Brain microvascular endothelial cell (primary cell): ENCODE data around the gene BABAM2.

Source experiments
- DNase-seq: peaks from one replicate; pipeline ENCODE4 v3.0.0-alpha.2; 2020
- H3K27ac ChIP-seq: fragments of 250-450 bp; sonication (Bioruptor Pico); 2 replicates; pipeline ENCODE4 v1.5.1; 2020; ENCODE audit warnings: mild to moderate bottlenecking, moderate library complexity
- H3K27me3 ChIP-seq: fragments of 250-450 bp; sonication (Bioruptor Pico); replicated peaks from 2 replicates; pipeline ENCODE4 v1.5.1; 2020; ENCODE audit warnings: mild to moderate bottlenecking
- H3K36me3 ChIP-seq: fragments of 250-450 bp; sonication (Bioruptor Pico); replicated peaks from 2 replicates; pipeline ENCODE4 v1.5.1; 2020; ENCODE audit warnings: mild to moderate bottlenecking
- H3K4me3 ChIP-seq: 2 replicates; pipeline ENCODE4 v1.5.1; 2011; ENCODE audit warnings: low read depth, mild to moderate bottlenecking, control low read depth, low read length, moderate library complexity
- in situ Hi-C: cut with HindIII; loops from 2 replicates; pipeline ENCODE4 v1.10.0; 2017; ENCODE audit warnings: low sequenced_read_pairs, low pct_ligation_motif_present
- TF ChIP-seq, protein P1 (sequence below): IDR thresholded peaks from 2 replicates; pipeline ENCODE4 v1.5.1; 2011; ENCODE audit warnings: low read depth, mild to moderate bottlenecking, moderate library complexity, low read length, control low read depth, inconsistent platforms; ENCODE audit errors: missing control alignments

BABAM2 gene

DNA sequence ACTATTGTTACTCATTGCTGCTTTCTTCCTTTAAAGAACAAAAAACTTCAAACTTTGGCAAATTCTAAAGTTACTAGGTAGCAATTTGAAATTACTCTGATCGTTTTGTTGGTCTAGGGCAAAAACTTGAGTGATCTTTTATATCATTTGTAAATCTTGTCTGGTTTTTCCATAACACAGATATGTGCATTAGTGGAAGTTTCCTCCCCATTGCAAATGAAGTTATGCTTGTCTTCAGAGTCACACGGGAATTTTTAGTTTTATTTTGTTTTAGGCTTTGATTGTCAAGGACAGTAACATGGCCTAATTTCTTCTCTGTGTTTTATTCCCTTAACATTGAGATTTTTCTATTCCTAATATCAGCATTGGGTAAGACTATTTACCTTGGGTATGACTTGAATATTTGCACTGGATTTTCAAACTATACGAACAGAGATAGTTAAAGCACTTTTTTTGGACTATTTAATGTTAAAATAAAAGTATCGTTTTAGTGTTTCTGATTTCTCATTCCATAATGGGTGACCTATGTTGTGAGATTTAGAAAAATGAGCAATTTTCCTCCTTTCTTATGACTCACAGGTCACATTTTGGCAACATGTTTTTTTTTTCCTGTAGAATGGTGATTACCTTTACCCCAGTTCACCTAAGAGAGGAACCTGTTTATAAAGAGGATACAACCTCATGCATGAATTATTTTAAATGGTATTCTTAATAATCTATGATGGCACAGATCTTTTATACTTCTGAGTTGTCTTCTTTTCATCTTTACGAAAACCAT, 65.0 kb downstream of the BABAM2 start:
- H3K4me3 ChIP-seq = no peak overlapping the region
- H3K27ac ChIP-seq = peak overlapping the region; percentile 59
- in situ Hi-C loops = no loop called here

DNA sequence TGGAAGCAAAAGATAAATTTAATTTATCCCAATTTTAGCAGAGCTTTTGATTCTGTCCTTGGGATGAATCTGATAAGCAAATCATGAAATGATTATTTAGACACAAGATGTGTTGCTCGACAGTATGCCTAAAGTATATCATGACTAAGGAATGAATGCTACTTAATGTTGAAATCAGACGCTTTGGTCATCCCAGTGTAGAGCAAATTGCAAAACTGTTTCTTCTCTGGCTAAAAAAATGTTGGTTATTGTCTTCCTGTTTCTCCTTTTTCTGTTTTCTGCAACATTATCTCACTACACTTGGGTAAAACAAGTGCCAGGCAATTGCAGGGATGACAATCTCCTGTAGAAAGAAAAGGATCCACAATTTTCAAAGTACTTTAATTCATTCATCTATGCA, 66.4 kb downstream of the BABAM2 start:
- no peak overlapping the region for H3K4me3 ChIP-seq
- TF ChIP-seq, protein P1, sequence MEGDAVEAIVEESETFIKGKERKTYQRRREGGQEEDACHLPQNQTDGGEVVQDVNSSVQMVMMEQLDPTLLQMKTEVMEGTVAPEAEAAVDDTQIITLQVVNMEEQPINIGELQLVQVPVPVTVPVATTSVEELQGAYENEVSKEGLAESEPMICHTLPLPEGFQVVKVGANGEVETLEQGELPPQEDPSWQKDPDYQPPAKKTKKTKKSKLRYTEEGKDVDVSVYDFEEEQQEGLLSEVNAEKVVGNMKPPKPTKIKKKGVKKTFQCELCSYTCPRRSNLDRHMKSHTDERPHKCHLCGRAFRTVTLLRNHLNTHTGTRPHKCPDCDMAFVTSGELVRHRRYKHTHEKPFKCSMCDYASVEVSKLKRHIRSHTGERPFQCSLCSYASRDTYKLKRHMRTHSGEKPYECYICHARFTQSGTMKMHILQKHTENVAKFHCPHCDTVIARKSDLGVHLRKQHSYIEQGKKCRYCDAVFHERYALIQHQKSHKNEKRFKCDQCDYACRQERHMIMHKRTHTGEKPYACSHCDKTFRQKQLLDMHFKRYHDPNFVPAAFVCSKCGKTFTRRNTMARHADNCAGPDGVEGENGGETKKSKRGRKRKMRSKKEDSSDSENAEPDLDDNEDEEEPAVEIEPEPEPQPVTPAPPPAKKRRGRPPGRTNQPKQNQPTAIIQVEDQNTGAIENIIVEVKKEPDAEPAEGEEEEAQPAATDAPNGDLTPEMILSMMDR = no peak
- peak; percentile 24 for DNase-seq
- H3K36me3 ChIP-seq = no peaks in the 10 kb centered on the region
- no peaks in the 10 kb centered on the region for H3K27me3 ChIP-seq
- in situ Hi-C loops = no loop called here
- no peak overlapping the region for H3K27ac ChIP-seq

More for the DNA sequence above, 65.0 kb downstream of the BABAM2 start:
- DNase-seq = no peak
- TF ChIP-seq, protein P1 = no peak
- Histone ChIP-seq H3K27me3 (no peaks in the 10 kb centered on the region), H3K36me3 (no peaks in the 10 kb centered on the region)

DNA sequence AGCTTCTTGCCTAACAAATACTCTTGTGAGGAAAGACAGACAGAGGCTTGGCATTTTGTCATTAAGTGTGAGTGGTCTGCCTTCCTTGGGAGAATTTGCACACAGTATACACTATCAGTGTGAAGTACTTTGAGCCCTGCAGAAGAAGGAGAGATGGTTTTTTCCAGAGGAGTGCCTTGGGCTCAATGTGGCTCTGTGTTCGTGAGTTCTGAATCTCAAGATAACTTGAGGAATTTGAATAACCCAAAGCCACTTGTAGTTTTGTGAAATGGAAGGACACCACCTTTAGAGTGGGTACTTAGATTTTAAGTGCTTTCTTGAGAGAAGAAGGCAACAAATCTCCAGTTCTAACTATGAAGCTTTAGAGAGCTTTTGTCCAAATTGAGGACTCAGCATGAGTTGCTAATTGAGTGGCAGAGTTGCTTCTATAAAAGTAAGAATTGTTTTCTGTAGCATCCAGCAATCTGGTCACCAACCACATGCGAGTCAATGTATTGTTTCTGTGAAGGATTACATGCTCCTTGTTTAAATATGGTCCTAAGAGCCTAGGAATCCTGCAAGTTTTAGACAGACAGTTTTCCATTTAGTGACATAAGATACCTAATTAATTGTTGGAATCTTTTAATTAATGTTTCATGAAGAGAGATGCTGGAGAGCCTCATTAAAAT, 68.3 kb downstream of the BABAM2 start:
- no peak for DNase-seq
- Histone ChIP-seq H3K27me3 (no peaks in the 10 kb centered on the region), H3K4me3 (no peak overlapping the region), H3K36me3 (no peaks in the 10 kb centered on the region), H3K27ac (peak overlapping the region; percentile 86)
- in situ Hi-C loops = no loop called here
- TF ChIP-seq, protein P1 = no peak

DNA sequence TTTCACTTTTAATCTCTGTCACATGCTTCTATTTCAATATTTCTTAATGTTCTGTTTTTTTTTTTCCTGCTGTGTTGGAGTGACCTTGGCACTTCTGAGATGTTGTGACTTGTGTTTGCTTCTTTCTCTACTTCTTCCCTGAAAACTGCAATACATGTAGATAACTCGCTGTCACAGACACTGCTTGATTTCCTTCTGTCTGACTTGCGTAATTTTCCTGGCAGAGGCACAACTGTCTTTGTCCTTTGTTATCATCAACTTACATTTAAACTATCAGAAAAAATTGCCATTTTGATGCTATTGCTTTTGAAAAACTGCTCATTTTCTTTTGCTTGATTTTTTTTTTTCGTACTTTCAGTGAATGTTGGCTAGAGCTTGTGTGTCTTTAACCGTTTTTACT, 69.0 kb downstream of the BABAM2 start:
- H3K36me3 ChIP-seq = no peaks in the 10 kb centered on the region
- peak overlapping the region; percentile 86 for H3K27ac ChIP-seq
- peak; percentile 77 for DNase-seq
- in situ Hi-C loops = no loop called here
- no peaks in the 10 kb centered on the region for H3K27me3 ChIP-seq
- no peak overlapping the region for H3K4me3 ChIP-seq
- TF ChIP-seq, protein P1 = no peak

DNA sequence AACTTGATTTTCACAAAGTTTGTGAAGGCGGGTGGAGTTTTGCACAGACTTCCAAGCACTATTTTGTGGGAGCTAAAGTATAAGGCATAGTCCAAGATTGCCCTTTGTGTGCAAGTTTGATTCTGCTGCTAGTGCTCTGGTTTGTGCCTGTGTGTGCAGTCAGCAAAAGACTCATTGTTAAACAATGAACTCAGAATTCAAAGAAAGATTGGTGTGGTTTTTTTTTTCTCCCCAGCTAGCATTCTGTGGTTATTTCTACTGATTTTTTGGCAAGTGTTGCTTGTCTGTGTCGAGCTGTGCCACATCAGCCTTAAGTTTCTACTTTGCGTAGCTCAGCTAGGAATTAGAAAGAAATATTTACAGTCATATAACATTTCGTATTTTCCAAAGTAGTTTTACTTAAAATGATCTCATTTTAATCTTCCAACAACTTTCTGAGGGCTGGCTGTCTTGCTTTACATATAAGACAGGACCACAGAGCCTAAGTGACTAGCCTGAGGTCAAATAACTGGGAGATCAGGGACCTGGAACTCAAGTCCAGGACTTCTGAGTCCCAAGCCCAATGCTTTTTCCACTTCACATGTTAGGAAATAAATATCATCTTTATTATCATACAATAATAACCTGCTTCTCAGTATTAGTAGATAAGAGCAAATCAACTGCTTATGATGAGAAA, 69.8 kb downstream of the BABAM2 start:
- DNase-seq = peak; percentile 77
- TF ChIP-seq, protein P1 = no peak
- no peak overlapping the region for H3K4me3 ChIP-seq
- peak overlapping the region; percentile 86 for H3K27ac ChIP-seq
- in situ Hi-C loops = no loop called here
- no peaks in the 10 kb centered on the region for H3K27me3 ChIP-seq
- no peaks in the 10 kb centered on the region for H3K36me3 ChIP-seq
